IMR-90 (cell line): ENCODE data around the gene LPXN. TPM values are rescaled to one million over a fixed set of nuclear protein-coding genes. Genes with fewer than 3 reads are reported as not detected.
A peak's percentile ranks its signal among the peaks of the same experiment; 100 is the strongest.

Experiments used
- ATAC-seq: fragments of 200-7000 bp; cut with Tn5 transposase; 2 replicates; pipeline ENCODE4 v1.9.1; 2020; ENCODE audit warnings: low read depth, mild to moderate bottlenecking, moderate library complexity
- BruUV-seq: library from RNA; stranded (reverse); fragments of 400-500 nt; replicated peaks from 2 replicates; lab custom pipeline; 2021; lab: Mats Ljungman, UMichigan
- CTCF ChIA-PET: fragments of 300-600 bp; formaldehyde crosslinking; extraction: SDS; loops from one replicate; lab custom pipeline; 2021; ENCODE audit warnings: antibody characterized with exemption; lab: Yijun Ruan, JAX
- POLR2A ChIA-PET: fragments of 300-600 bp; sonication (Branson Sonifier 250); formaldehyde crosslinking; loops from one replicate; lab custom pipeline; 2022; ENCODE audit warnings: antibody characterized with exemption; ENCODE audit not compliant: unreplicated experiment; lab: Charles Lee
- DNase-seq: peaks from one replicate; pipeline ENCODE4 v3.0.0; 2013
- H2AFZ ChIP-seq: replicated peaks from 2 replicates; pipeline ENCODE3; 2013; ENCODE audit warnings: low read length, mild to moderate bottlenecking; ENCODE audit not compliant: poor library complexity
- H2AK5ac ChIP-seq: 2 replicates; pipeline ENCODE4 v1.6.1; 2013; ENCODE audit warnings: low read depth, low read length, inconsistent platforms
- H2AK9ac ChIP-seq: replicated peaks from 2 replicates; pipeline ENCODE3; 2013; ENCODE audit warnings: mild to moderate bottlenecking, low read depth, low read length, moderate library complexity; ENCODE audit not compliant: poor library complexity
- H2BK120ac ChIP-seq: 2 replicates; pipeline ENCODE4 v1.6.1; 2013; ENCODE audit warnings: low read depth, low read length, inconsistent platforms
- H2BK15ac ChIP-seq: 3 replicates; pipeline ENCODE4 v1.6.1; 2013; ENCODE audit warnings: low read depth, low read length, inconsistent platforms
- H2BK20ac ChIP-seq: 2 replicates; pipeline ENCODE4 v1.6.1; 2013; ENCODE audit warnings: low read depth, mild to moderate bottlenecking, inconsistent platforms, low read length, moderate library complexity
- H2BK5ac ChIP-seq: 2 replicates; pipeline ENCODE4 v1.6.1; 2013; ENCODE audit warnings: mild to moderate bottlenecking, low read depth, low read length, inconsistent platforms; ENCODE audit not compliant: poor library complexity, severe bottlenecking
- H3K14ac ChIP-seq: replicated peaks from 2 replicates; pipeline ENCODE4 v1.6.1; 2013; ENCODE audit warnings: low read depth, low read length, inconsistent platforms
- H3K18ac ChIP-seq: 2 replicates; pipeline ENCODE4 v1.6.1; 2013; ENCODE audit warnings: low read depth, low read length, control low read depth
- H3K23ac ChIP-seq: 2 replicates; pipeline ENCODE4 v1.6.1; 2013; ENCODE audit warnings: low read depth, low read length, inconsistent platforms
- H3K27ac ChIP-seq: 2 replicates; pipeline ENCODE4 v1.5.1; 2013; ENCODE audit warnings: mild to moderate bottlenecking, control low read depth, low read length; ENCODE audit not compliant: insufficient read depth
- H3K27me3 ChIP-seq: 2 replicates; pipeline ENCODE4 v1.6.1; 2013; ENCODE audit warnings: low read length; ENCODE audit not compliant: control insufficient read depth, insufficient read depth
- H3K36me3 ChIP-seq: 2 replicates; pipeline ENCODE4 v1.6.1; 2013; ENCODE audit warnings: low read length, mixed read lengths; ENCODE audit not compliant: control insufficient read depth, insufficient read depth
- H3K4ac ChIP-seq: 2 replicates; pipeline ENCODE4 v1.6.1; 2013; ENCODE audit warnings: low read depth, low read length, inconsistent platforms
- H3K4me1 ChIP-seq: 2 replicates; pipeline ENCODE4 v1.6.1; 2013; ENCODE audit warnings: low read length, mixed read lengths; ENCODE audit not compliant: control insufficient read depth, insufficient read depth
- H3K4me2 ChIP-seq: 2 replicates; pipeline ENCODE4 v1.6.1; 2013; ENCODE audit warnings: low read depth, mild to moderate bottlenecking, control low read depth, low read length, moderate library complexity
- H3K4me3 ChIP-seq: 2 replicates; pipeline ENCODE4 v1.5.1; 2013; ENCODE audit warnings: low read depth, mild to moderate bottlenecking, control low read depth, low read length, moderate library complexity; ENCODE audit not compliant: insufficient read depth
- H3K56ac ChIP-seq: 2 replicates; pipeline ENCODE4 v1.6.1; 2013; ENCODE audit warnings: low read length, inconsistent platforms; ENCODE audit not compliant: insufficient read depth; ENCODE audit errors: extremely low read depth
- H3K79me1 ChIP-seq, 2 experiments: 2 replicates each; pipeline ENCODE4 v1.6.1; 2013; ENCODE audit warnings: low read length in 2 of 2, inconsistent platforms in 1 of 2, low read depth in 1 of 2
- H3K9ac ChIP-seq: 2 replicates; pipeline ENCODE4 v1.6.1; 2013; ENCODE audit warnings: low read depth, low read length, control low read depth
- H3K9me1 ChIP-seq: 2 replicates; pipeline ENCODE4 v1.6.1; 2013; ENCODE audit warnings: low read length, inconsistent platforms; ENCODE audit not compliant: insufficient read depth
- H3K9me3 ChIP-seq: 2 replicates; pipeline ENCODE4 v1.6.1; 2013; ENCODE audit warnings: low read length; ENCODE audit not compliant: control insufficient read depth, insufficient read depth
- H4K20me1 ChIP-seq: 2 replicates; pipeline ENCODE4 v1.6.1; 2013; ENCODE audit warnings: low read length, inconsistent platforms; ENCODE audit not compliant: insufficient read depth
- H4K5ac ChIP-seq: 2 replicates; pipeline ENCODE4 v1.6.1; 2013; ENCODE audit warnings: mild to moderate bottlenecking, low read depth, low read length, control low read depth
- H4K8ac ChIP-seq, 2 experiments: 2 replicates each; pipeline ENCODE4 v1.6.1; 2013; ENCODE audit warnings: low read depth in 2 of 2, low read length in 2 of 2, control low read depth in 1 of 2, inconsistent platforms in 1 of 2
- H4K91ac ChIP-seq: 2 replicates; pipeline ENCODE4 v1.6.1; 2013; ENCODE audit warnings: low read depth, low read length, inconsistent platforms; ENCODE audit not compliant: insufficient read depth
- BHLHE40 ChIP-seq: fragments of 150-350 bp; IDR thresholded peaks from 2 replicates; pipeline ENCODE4 v1.6.1; 2016; ENCODE audit warnings: mild to moderate bottlenecking, low read depth, low read length
- CEBPB ChIP-seq: IDR thresholded peaks from 2 replicates; pipeline ENCODE4 v1.6.1; 2012; ENCODE audit warnings: low read depth, low read length, improper control_type of control experiment
- CHD1 ChIP-seq: IDR thresholded peaks from 2 replicates; pipeline ENCODE4 v1.6.1; 2012; ENCODE audit warnings: low read depth, low read length, improper control_type of control experiment
- CTCF ChIP-seq: conservative IDR thresholded peaks from 2 replicates; pipeline ENCODE4 v1.5.1; 2012; ENCODE audit warnings: mild to moderate bottlenecking, low read depth, low read length, improper control_type of control experiment
- ELK1 ChIP-seq: fragments of 150-350 bp; IDR thresholded peaks from 2 replicates; pipeline ENCODE4 v1.6.1; 2016; ENCODE audit warnings: low read depth, mild to moderate bottlenecking, low read length, moderate library complexity, borderline replicate concordance
- FOS ChIP-seq: fragments of 150-350 bp; IDR thresholded peaks from 2 replicates; pipeline ENCODE4 v1.6.1; 2016; ENCODE audit warnings: low read depth, low read length
- MAFK ChIP-seq: IDR thresholded peaks from 2 replicates; pipeline ENCODE4 v1.6.1; 2012; ENCODE audit warnings: low read depth, low read length, improper control_type of control experiment
- MAZ ChIP-seq: IDR thresholded peaks from 2 replicates; pipeline ENCODE4 v1.6.1; 2012; ENCODE audit warnings: low read depth, mild to moderate bottlenecking, low read length, improper control_type of control experiment, moderate library complexity, borderline replicate concordance
- MXI1 ChIP-seq: IDR thresholded peaks from 2 replicates; pipeline ENCODE4 v1.6.1; 2012; ENCODE audit warnings: low read depth, mild to moderate bottlenecking, low read length, moderate library complexity, borderline replicate concordance
- NFE2L2 ChIP-seq: fragments of 150-350 bp; IDR thresholded peaks from 2 replicates; pipeline ENCODE4 v1.6.1; 2016; ENCODE audit warnings: low read depth, mild to moderate bottlenecking, low read length
- POLR2A ChIP-seq: IDR thresholded peaks from 2 replicates; pipeline ENCODE4 v1.6.1; 2012; ENCODE audit warnings: mild to moderate bottlenecking, low read depth, low read length
- RAD21 ChIP-seq: IDR thresholded peaks from 2 replicates; pipeline ENCODE4 v1.6.1; 2012; ENCODE audit warnings: low read length, improper control_type of control experiment
- RCOR1 ChIP-seq: IDR thresholded peaks from 2 replicates; pipeline ENCODE4 v1.6.1; 2012; ENCODE audit warnings: mild to moderate bottlenecking, low read length, improper control_type of control experiment; ENCODE audit not compliant: insufficient replicate concordance
- RFX5 ChIP-seq: IDR thresholded peaks from 2 replicates; pipeline ENCODE4 v1.8.0; 2012; ENCODE audit warnings: low read depth, mild to moderate bottlenecking, low read length, moderate library complexity
- SMC3 ChIP-seq: fragments of 150-350 bp; IDR thresholded peaks from 2 replicates; pipeline ENCODE4 v1.6.1; 2016; ENCODE audit warnings: low read depth, mild to moderate bottlenecking, antibody characterized with exemption, low read length, moderate library complexity
- USF2 ChIP-seq: fragments of 150-350 bp; IDR thresholded peaks from 2 replicates; pipeline ENCODE4 v1.6.1; 2017; ENCODE audit warnings: mild to moderate bottlenecking, antibody characterized with exemption, low read length, low read depth
- WGBS, 2 experiments: methylation state at CpG; one replicate each; pipeline versions ENCODE4 v1.1.5 to v1.1.7; 2013; ENCODE audit warnings: missing lambda C conversion rate in 2 of 2; ENCODE audit not compliant: insufficient read length in 1 of 2; ENCODE audit errors: extremely low coverage in 2 of 2; 5-methylcytosine and 5-hydroxymethylcytosine counted together
- dilution Hi-C: fragments of 300-500 bp; cut with HindIII; formaldehyde crosslinking; loops from one replicate; pipeline ENCODE4 v1.14.3; 2018; ENCODE audit warnings: low sequenced_read_pairs; ENCODE audit not compliant: unreplicated experiment
- in situ Hi-C: fragments of 300-500 bp; cut with MboI; formaldehyde crosslinking; loops from 3 replicates; pipeline ENCODE4 v1.14.3; 2019; ENCODE audit warnings: low sequenced_read_pairs, inconsistent platforms, mixed read lengths
- intact Hi-C: fragments of 100-400 bp; cut with micrococcal nuclease; formaldehyde crosslinking; loops from 2 replicates; pipeline ENCODE4 v1.10.0; 2022
- polyA plus RNA-seq, 3 experiments: library from polyadenylated mRNA; depleted of rRNA; stranded (reverse); fragments of >200 nt; gene quantifications; 2 replicates each; pipeline ENCODE4 v1.2.3, GENCODE V29; 2012; ENCODE audit warnings: low replicate concordance in 1 of 3
- total RNA-seq: library from RNA; depleted of rRNA; stranded (reverse); fragments of >200 nt; gene quantifications from 2 replicates; pipeline ENCODE4 v1.2.3, GENCODE V29; 2012

The LPXN gene
- total and polyA plus RNA-seq, 2 of the 4 experiments (the other 2 are of a cell fraction) = 13.4 to 15.7 TPM

GRCh38 chr11:58625086-58625485 is 49.4 kb upstream of the LPXN start:
- no peak overlapping the region for H2AK9ac ChIP-seq
- BruUV-seq = no TSS peak
- peak; percentile 4 for DNase-seq
- H3K9ac ChIP-seq = no peak overlapping the region
- no peaks in the 10 kb centered on the region for H3K27me3 ChIP-seq
- peaks cover 9% of the 10 kb centered on the region for H3K36me3 ChIP-seq
- H2AK5ac ChIP-seq = no peak overlapping the region
- intact Hi-C loops = no loop called here
- 0 out of 2 replicates have a peak overlapping the region, but pooled peaks have one; percentile 30 for H2BK120ac ChIP-seq
- peak overlapping the region; percentile 15; the same call in 1 of the 2 replicates for H3K14ac ChIP-seq
- ATAC-seq = no peak
- no peak overlapping the region for H3K27ac ChIP-seq
- POLR2A ChIA-PET = no interaction called here
- no peak overlapping the region for H2BK15ac ChIP-seq
- 0 out of 2 replicates have a peak overlapping the region, but pooled peaks have one; percentile 30 for H2BK20ac ChIP-seq
- H3K4me2 ChIP-seq = no peak overlapping the region
- TF ChIP-seq RFX5 = no peak
- no peak for TF ChIP-seq USF2
- no peak for TF ChIP-seq CHD1
- no peak for TF ChIP-seq MXI1
- no peak for TF ChIP-seq POLR2A
- TF ChIP-seq RAD21 = no peak
- TF ChIP-seq MAFK = no peak
- no peak for TF ChIP-seq FOS
- TF ChIP-seq CTCF = no peak
- TF ChIP-seq ELK1 = no peak
- no peak for TF ChIP-seq MAZ
- TF ChIP-seq NFE2L2 = no peak
- no peak for TF ChIP-seq RCOR1
- TF ChIP-seq BHLHE40 = no peak
- TF ChIP-seq CEBPB = no peak
- TF ChIP-seq SMC3 = no peak
- whole genome bisulfite sequencing, 2 experiments = 80% methylated on average over 1 of the region's 4 CpGs; no CpG with 5 or more reads in 1 of the 2 experiments
- H4K8ac ChIP-seq = peak overlapping the region in 1 of 2 experiments; percentile 19; a peak in 2 of 4 replicates
- peaks cover 22% of the 10 kb centered on the region for H3K9me1 ChIP-seq
- H4K91ac ChIP-seq = no peak overlapping the region
- H3K4ac ChIP-seq = peak overlapping the region; percentile 55; the same call in 1 of the 2 replicates
- H2BK5ac ChIP-seq = peak overlapping the region; percentile 97
- peaks cover 22% of the 10 kb centered on the region for H3K4me1 ChIP-seq
- dilution Hi-C loops = no loop called here
- CTCF ChIA-PET = no interaction called here
- H3K23ac ChIP-seq = peak overlapping the region; percentile 51; the same call in 1 of the 2 replicates
- H3K18ac ChIP-seq = peak overlapping the region; percentile 34; the same call in 1 of the 2 replicates
- peak overlapping the region; percentile 3; the same call in 1 of the 2 replicates for H4K5ac ChIP-seq
- no peaks in the 10 kb centered on the region for H4K20me1 ChIP-seq
- H3K4me3 ChIP-seq = no peak overlapping the region
- H3K79me1 ChIP-seq = peaks cover 31 to 64% of the 10 kb centered on the region in 2 experiments
- no peak overlapping the region for H2AFZ ChIP-seq
- H3K9me3 ChIP-seq = no peaks in the 10 kb centered on the region
- H3K56ac ChIP-seq = no peak overlapping the region
- in situ Hi-C loops = loop anchor here (5.0 kb wide), 1 partner anchor 48 kb away; the partner anchor contains the start of genes LPXN and ZFP91
